ENCODE measurements around the gene OPCML.

Gene OPCML

GRCh38 chr11:132638423-132638822 lies 893.9 kb downstream of the OPCML start:
- Histone ChIP-seq H3K9me3 (ENCODE audit: control insufficient read depth, insufficient read depth, low read length) (no peaks in the 10 kb centered on the region), H3K36me3 (ENCODE audit: control insufficient read depth, insufficient read depth, low read length) (no peaks in the 10 kb centered on the region), H3K27me3 (ENCODE audit: control insufficient read depth, insufficient read depth, low read length) (no peaks in the 10 kb centered on the region)

DNA sequence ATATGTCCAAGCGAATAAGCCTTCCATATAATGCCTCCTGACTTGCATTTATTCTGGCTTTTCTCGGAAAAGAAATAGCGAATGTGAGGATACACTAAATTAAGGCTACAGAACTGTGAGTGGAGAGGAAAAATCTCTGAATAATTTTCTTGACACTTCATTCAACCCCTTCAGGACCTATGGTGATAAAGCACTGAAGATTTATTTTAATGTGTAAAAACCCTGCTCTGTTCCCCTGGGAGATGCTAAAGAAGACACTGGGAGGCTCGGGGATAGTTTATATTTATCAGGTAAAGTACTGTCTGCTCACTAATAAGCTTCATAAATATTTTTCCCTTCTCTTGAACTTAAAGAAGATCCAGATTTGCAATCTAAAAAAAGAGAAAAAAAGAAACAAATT lies 895.8 kb downstream of the OPCML start:
- no peak overlapping the region for H3K4me3 ChIP-seq (ENCODE audit: low read depth, low read length)
- H3K36me3 ChIP-seq (ENCODE audit: control insufficient read depth, insufficient read depth, low read length) = no peaks in the 10 kb centered on the region
- H3K9me3 ChIP-seq (ENCODE audit: control insufficient read depth, insufficient read depth, low read length) = no peaks in the 10 kb centered on the region
- H3K9ac ChIP-seq (ENCODE audit: low read depth, low read length) = no peak overlapping the region
- H3K4me1 ChIP-seq (ENCODE audit: control insufficient read depth, insufficient read depth, low read length) = peaks cover 8% of the 10 kb centered on the region
- H3K27me3 ChIP-seq (ENCODE audit: control insufficient read depth, insufficient read depth, low read length) = no peaks in the 10 kb centered on the region

More at GRCh38 chr11:132638423-132638822, 893.9 kb downstream of the OPCML start:
- Histone ChIP-seq H3K9ac (ENCODE audit: low read depth, low read length) (no peak overlapping the region), H3K4me1 (ENCODE audit: control insufficient read depth, insufficient read depth, low read length) (peaks cover 16% of the 10 kb centered on the region), H3K4me3 (ENCODE audit: low read depth, low read length) (no peak overlapping the region)

DNA sequence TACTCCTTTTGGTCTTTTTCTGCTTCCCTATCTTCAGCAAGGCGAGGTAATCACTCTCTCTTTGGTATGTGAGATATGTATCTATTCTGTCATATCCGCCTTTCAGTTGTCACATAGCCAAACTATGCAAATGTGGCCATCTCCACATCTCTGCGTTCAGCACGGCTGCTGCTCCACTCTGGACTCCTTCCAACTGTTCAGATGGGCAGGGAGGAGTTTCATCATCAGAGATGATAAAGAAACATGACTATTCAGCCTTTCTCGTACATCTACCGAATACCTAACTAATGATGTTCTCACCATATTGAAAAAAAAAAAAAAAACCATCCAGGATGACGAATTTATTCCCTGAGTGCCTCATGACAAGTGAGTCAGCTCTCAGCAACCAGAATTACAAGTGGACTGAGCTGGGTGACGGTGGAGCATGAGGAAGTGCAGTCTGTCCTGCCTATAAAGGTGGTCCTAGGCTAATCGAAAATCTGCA lies 899.6 kb downstream of the OPCML start:
- Histone ChIP-seq H3K9ac (ENCODE audit: low read depth, low read length) (no peak overlapping the region), H3K9me3 (ENCODE audit: control insufficient read depth, insufficient read depth, low read length) (no peaks in the 10 kb centered on the region)

GRCh38 chr11:132631989-132632388 lies 900.3 kb downstream of the OPCML start:
- Histone ChIP-seq H3K9me3 (ENCODE audit: control insufficient read depth, insufficient read depth, low read length) (no peaks in the 10 kb centered on the region), H3K36me3 (ENCODE audit: control insufficient read depth, insufficient read depth, low read length) (no peaks in the 10 kb centered on the region), H3K4me1 (ENCODE audit: control insufficient read depth, insufficient read depth, low read length) (no peaks in the 10 kb centered on the region), H3K27me3 (ENCODE audit: control insufficient read depth, insufficient read depth, low read length) (no peaks in the 10 kb centered on the region), H3K4me3 (ENCODE audit: low read depth, low read length) (no peak overlapping the region), H3K9ac (ENCODE audit: low read depth, low read length) (no peak overlapping the region)

More for the DNA sequence above, 899.6 kb downstream of the OPCML start:
- H3K4me3 ChIP-seq (ENCODE audit: low read depth, low read length) = no peak overlapping the region
- H3K27me3 ChIP-seq (ENCODE audit: control insufficient read depth, insufficient read depth, low read length) = no peaks in the 10 kb centered on the region
- H3K36me3 ChIP-seq (ENCODE audit: control insufficient read depth, insufficient read depth, low read length) = no peaks in the 10 kb centered on the region
- no peaks in the 10 kb centered on the region for H3K4me1 ChIP-seq (ENCODE audit: control insufficient read depth, insufficient read depth, low read length)

GRCh38 chr11:132627981-132628380 lies 904.3 kb downstream of the OPCML start:
- Histone ChIP-seq H3K27me3 (ENCODE audit: control insufficient read depth, insufficient read depth, low read length) (no peaks in the 10 kb centered on the region), H3K4me3 (ENCODE audit: low read depth, low read length) (no peak overlapping the region), H3K36me3 (ENCODE audit: control insufficient read depth, insufficient read depth, low read length) (no peaks in the 10 kb centered on the region), H3K9ac (ENCODE audit: low read depth, low read length) (no peak overlapping the region), H3K9me3 (ENCODE audit: control insufficient read depth, insufficient read depth, low read length) (no peaks in the 10 kb centered on the region), H3K4me1 (ENCODE audit: control insufficient read depth, insufficient read depth, low read length) (no peaks in the 10 kb centered on the region)

- no peaks in the 10 kb centered on the region for H3K27me3 ChIP-seq (ENCODE audit: control insufficient read depth, insufficient read depth, low read length)
- H3K36me3 ChIP-seq (ENCODE audit: control insufficient read depth, insufficient read depth, low read length) = no peaks in the 10 kb centered on the region
- no peaks in the 10 kb centered on the region for H3K4me1 ChIP-seq (ENCODE audit: control insufficient read depth, insufficient read depth, low read length)
- no peak overlapping the region for H3K4me3 ChIP-seq (ENCODE audit: low read depth, low read length)
- no peaks in the 10 kb centered on the region for H3K9me3 ChIP-seq (ENCODE audit: control insufficient read depth, insufficient read depth, low read length)
- no peak overlapping the region for H3K9ac ChIP-seq (ENCODE audit: low read depth, low read length)
These were observed 905.9 kb downstream of the OPCML start for GRCh38 chr11:132626446-132626845.

- Histone ChIP-seq H3K36me3 (ENCODE audit: control insufficient read depth, insufficient read depth, low read length) (no peaks in the 10 kb centered on the region), H3K9ac (ENCODE audit: low read depth, low read length) (no peak overlapping the region), H3K4me3 (ENCODE audit: low read depth, low read length) (no peak overlapping the region), H3K4me1 (ENCODE audit: control insufficient read depth, insufficient read depth, low read length) (no peaks in the 10 kb centered on the region), H3K27me3 (ENCODE audit: control insufficient read depth, insufficient read depth, low read length) (no peaks in the 10 kb centered on the region), H3K9me3 (ENCODE audit: control insufficient read depth, insufficient read depth, low read length) (no peaks in the 10 kb centered on the region)
These were observed 908.8 kb downstream of the OPCML start for GRCh38 chr11:132623511-132623910.

DNA sequence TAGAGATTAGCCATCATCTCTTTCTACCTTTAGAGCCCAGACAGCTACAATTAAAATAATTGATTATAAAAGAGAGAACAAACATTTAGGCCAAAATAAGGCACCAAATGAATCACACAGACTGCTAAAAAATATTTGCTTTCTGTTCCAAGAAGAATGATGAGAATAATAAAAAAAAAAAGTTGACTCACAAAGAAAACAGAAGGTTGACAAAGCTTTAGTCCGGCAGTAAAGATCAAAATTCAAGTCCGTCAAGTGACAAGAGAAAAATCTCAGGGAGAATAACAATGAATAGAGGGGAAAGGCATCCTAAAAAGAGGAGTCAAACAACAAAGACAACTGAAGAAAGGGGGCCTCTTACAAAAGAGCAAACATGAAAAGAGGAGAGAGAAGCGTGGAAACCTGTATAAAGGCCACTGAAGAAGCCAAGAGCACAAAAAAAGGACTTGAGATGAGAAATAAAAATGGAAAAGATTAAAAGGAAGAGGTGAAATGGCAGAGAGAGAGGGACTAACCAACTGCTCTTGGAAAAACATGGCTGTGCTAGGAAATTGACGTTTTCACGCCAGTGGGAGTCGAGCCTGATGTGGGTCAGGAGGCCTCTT lies 910.2 kb downstream of the OPCML start:
- H3K27me3 ChIP-seq (ENCODE audit: control insufficient read depth, insufficient read depth, low read length) = no peaks in the 10 kb centered on the region
- no peaks in the 10 kb centered on the region for H3K4me1 ChIP-seq (ENCODE audit: control insufficient read depth, insufficient read depth, low read length)
- H3K36me3 ChIP-seq (ENCODE audit: control insufficient read depth, insufficient read depth, low read length) = no peaks in the 10 kb centered on the region
- H3K4me3 ChIP-seq (ENCODE audit: low read depth, low read length) = no peak overlapping the region
- H3K9ac ChIP-seq (ENCODE audit: low read depth, low read length) = no peak overlapping the region
- no peaks in the 10 kb centered on the region for H3K9me3 ChIP-seq (ENCODE audit: control insufficient read depth, insufficient read depth, low read length)

DNA sequence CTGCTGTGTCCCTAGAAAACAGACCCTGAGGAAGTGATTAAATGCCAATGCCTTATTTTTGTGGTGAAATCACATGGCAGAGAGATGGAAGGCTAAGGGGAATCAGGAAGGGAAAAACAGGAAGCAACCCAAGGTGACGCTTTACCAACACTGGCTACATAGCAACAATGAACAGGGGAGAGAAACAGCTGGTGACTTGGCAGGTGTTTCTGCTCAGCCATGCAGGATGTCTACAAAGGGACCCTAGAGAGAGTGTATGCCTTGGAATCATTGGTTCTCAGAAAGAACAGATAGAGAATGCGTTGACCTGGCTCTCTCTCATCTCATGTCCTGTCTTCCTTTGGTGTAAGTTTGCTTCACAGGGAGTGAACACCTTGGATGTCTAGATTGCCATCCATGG lies 911.9 kb downstream of the OPCML start:
- H3K9me3 ChIP-seq (ENCODE audit: control insufficient read depth, insufficient read depth, low read length) = no peaks in the 10 kb centered on the region

GRCh38 chr11:132610791-132611190 lies 921.5 kb downstream of the OPCML start:
- H3K36me3 ChIP-seq (ENCODE audit: control insufficient read depth, insufficient read depth, low read length) = no peaks in the 10 kb centered on the region

More for the DNA sequence above, 911.9 kb downstream of the OPCML start:
- H3K4me1 ChIP-seq (ENCODE audit: control insufficient read depth, insufficient read depth, low read length) = no peaks in the 10 kb centered on the region
- H3K27me3 ChIP-seq (ENCODE audit: control insufficient read depth, insufficient read depth, low read length) = no peaks in the 10 kb centered on the region
- no peak overlapping the region for H3K4me3 ChIP-seq (ENCODE audit: low read depth, low read length)
- no peak overlapping the region for H3K9ac ChIP-seq (ENCODE audit: low read depth, low read length)
- no peaks in the 10 kb centered on the region for H3K36me3 ChIP-seq (ENCODE audit: control insufficient read depth, insufficient read depth, low read length)

DNA sequence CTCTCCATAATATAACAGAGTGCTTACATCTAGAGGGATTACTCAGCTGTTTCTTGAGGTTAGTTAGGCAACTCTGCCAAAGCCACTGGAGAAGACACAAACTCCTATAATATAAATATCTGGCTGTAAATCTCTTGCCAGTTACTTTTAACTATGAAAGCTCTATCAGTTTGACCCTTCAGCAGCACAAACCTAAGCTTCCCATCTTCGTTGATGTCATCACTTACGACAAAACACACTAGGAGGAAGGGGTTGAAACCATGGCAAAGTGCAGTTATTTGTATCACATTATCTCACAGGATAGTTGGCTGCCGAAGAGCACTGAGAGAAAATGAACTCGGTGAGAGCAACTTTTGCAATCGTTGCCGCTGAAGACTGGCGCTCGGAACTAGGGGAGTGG lies 922.1 kb downstream of the OPCML start:
- Histone ChIP-seq H3K4me1 (ENCODE audit: control insufficient read depth, insufficient read depth, low read length) (no peaks in the 10 kb centered on the region), H3K4me3 (ENCODE audit: low read depth, low read length) (no peak overlapping the region), H3K27me3 (ENCODE audit: control insufficient read depth, insufficient read depth, low read length) (no peaks in the 10 kb centered on the region), H3K36me3 (ENCODE audit: control insufficient read depth, insufficient read depth, low read length) (no peaks in the 10 kb centered on the region), H3K9me3 (ENCODE audit: control insufficient read depth, insufficient read depth, low read length) (no peaks in the 10 kb centered on the region), H3K9ac (ENCODE audit: low read depth, low read length) (no peak overlapping the region)

More at GRCh38 chr11:132610791-132611190, 921.5 kb downstream of the OPCML start:
- Histone ChIP-seq H3K4me1 (ENCODE audit: control insufficient read depth, insufficient read depth, low read length) (no peaks in the 10 kb centered on the region), H3K9me3 (ENCODE audit: control insufficient read depth, insufficient read depth, low read length) (no peaks in the 10 kb centered on the region), H3K9ac (ENCODE audit: low read depth, low read length) (no peak overlapping the region), H3K27me3 (ENCODE audit: control insufficient read depth, insufficient read depth, low read length) (no peaks in the 10 kb centered on the region), H3K4me3 (ENCODE audit: low read depth, low read length) (no peak overlapping the region)

DNA sequence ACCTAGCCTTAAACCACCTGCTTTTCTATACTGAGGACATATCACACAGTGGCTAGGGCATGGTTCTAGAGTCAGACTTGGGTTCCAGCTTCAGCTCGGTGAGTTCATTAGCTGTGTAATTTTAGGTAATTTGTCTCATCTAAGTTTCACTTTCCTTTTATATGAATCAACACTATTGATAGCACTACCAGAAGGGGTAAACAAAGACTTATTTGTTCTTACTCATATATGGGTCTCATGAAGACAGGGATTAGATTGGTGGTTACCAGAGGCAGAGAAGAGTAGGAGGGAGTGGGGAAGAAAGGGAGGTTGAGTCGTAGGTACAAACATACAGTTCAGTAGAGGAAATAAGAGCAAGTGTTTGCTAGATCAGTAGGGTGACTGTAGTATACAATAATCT lies 924.7 kb downstream of the OPCML start:
- Histone ChIP-seq H3K27me3 (ENCODE audit: control insufficient read depth, insufficient read depth, low read length) (no peaks in the 10 kb centered on the region), H3K9me3 (ENCODE audit: control insufficient read depth, insufficient read depth, low read length) (no peaks in the 10 kb centered on the region), H3K9ac (ENCODE audit: low read depth, low read length) (no peak overlapping the region), H3K36me3 (ENCODE audit: control insufficient read depth, insufficient read depth, low read length) (no peaks in the 10 kb centered on the region), H3K4me1 (ENCODE audit: control insufficient read depth, insufficient read depth, low read length) (no peaks in the 10 kb centered on the region), H3K4me3 (ENCODE audit: low read depth, low read length) (no peak overlapping the region)
